ENCODE measurements around the gene INPP5E.
"Not testable (repeated sequence)": the region's sequence is repeated elsewhere in the genome, so short reads cannot be mapped to it uniquely, and the experiment has no call there.

The INPP5E gene

GRCh38 chr9:136433849-136434579 lies 5.6 kb downstream of the INPP5E start:
- peaks cover 8% of the 10 kb centered on the region for H3K4me1 ChIP-seq (ENCODE audit: control insufficient read depth, insufficient read depth, low read length, poor library complexity, severe bottlenecking)
- H3K9me3 ChIP-seq (ENCODE audit: control insufficient read depth, low read length), result no peaks in the 10 kb centered on the region
- H3K27ac ChIP-seq (ENCODE audit: low read depth, low read length, severe bottlenecking), result no peak overlapping the region
- WGBS, 2 experiments (ENCODE audit: insufficient coverage in 2 of 2), result 95 to 96% methylated on average over 33 to 35 of the region's 37 CpGs
- H3K36me3 ChIP-seq (ENCODE audit: control insufficient read depth, insufficient read depth, low read length), result peaks cover 53% of the 10 kb centered on the region
- H3K4me3 ChIP-seq (ENCODE audit: extremely low read depth, insufficient read depth, low read length, poor library complexity, severe bottlenecking), result no peak overlapping the region

GRCh38 chr9:136433043-136433715 lies 6.5 kb downstream of the INPP5E start:
- H3K36me3 ChIP-seq (ENCODE audit: control insufficient read depth, insufficient read depth, low read length), result peaks cover 61% of the 10 kb centered on the region
- WGBS, 2 experiments (ENCODE audit: insufficient coverage in 2 of 2), result 92 to 94% methylated on average over 22 to 35 of the region's 36 CpGs

GRCh38 chr9:136432591-136432990 lies 7.1 kb downstream of the INPP5E start:
- H3K4me3 ChIP-seq (ENCODE audit: extremely low read depth, insufficient read depth, low read length, poor library complexity, severe bottlenecking), result no peak overlapping the region
- peaks cover 4% of the 10 kb centered on the region for H3K4me1 ChIP-seq (ENCODE audit: control insufficient read depth, insufficient read depth, low read length, poor library complexity, severe bottlenecking)
- H3K9me3 ChIP-seq (ENCODE audit: control insufficient read depth, low read length), result no peaks in the 10 kb centered on the region
- peaks cover 64% of the 10 kb centered on the region for H3K36me3 ChIP-seq (ENCODE audit: control insufficient read depth, insufficient read depth, low read length)
- no peak overlapping the region for H3K27ac ChIP-seq (ENCODE audit: low read depth, low read length, severe bottlenecking)
- 85 to 86% methylated on average over 25 to 26 of the region's 26 CpGs for WGBS, 2 experiments (ENCODE audit: insufficient coverage in 2 of 2)

More at GRCh38 chr9:136433043-136433715, 6.5 kb downstream of the INPP5E start:
- no peak overlapping the region for H3K27ac ChIP-seq (ENCODE audit: low read depth, low read length, severe bottlenecking)
- H3K4me3 ChIP-seq (ENCODE audit: extremely low read depth, insufficient read depth, low read length, poor library complexity, severe bottlenecking), result no peak overlapping the region
- H3K4me1 ChIP-seq (ENCODE audit: control insufficient read depth, insufficient read depth, low read length, poor library complexity, severe bottlenecking), result peaks cover 8% of the 10 kb centered on the region
- H3K9me3 ChIP-seq (ENCODE audit: control insufficient read depth, low read length), result no peaks in the 10 kb centered on the region

DNA sequence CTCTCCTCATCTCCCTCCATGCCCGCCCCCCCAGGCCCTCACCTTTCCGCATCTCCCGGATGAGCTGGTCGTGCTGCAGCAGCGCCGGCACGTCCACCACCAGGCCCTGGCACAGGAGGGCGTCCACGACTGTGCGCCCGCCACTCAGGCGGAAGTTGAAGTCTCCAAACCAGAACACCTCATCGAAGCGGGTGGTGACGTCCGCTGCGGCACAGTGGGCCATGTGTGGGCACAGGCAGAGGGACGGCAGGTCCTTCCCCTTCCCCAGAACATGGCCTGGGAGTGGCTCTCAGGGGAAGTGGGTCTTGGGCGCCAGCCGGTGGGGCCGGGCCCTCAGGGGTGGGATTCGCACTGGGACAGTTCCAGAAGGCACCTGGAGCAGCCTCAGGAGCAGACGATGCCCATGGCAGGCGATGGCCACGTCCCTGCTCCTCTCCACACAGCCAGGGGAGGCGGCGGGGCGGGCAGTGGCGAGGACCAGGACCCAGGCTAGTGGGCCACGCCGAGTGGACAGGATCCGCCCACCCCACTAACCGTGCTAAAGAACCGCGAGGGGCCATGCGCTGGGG lies 7.8 kb downstream of the INPP5E start:
- 96 to 97% methylated on average over 32 of the region's 36 CpGs for WGBS, 2 experiments (ENCODE audit: insufficient coverage in 2 of 2)
- peaks cover 62% of the 10 kb centered on the region for H3K36me3 ChIP-seq (ENCODE audit: control insufficient read depth, insufficient read depth, low read length)
- H3K27ac ChIP-seq (ENCODE audit: low read depth, low read length, severe bottlenecking), result no peak overlapping the region
- H3K4me3 ChIP-seq (ENCODE audit: extremely low read depth, insufficient read depth, low read length, poor library complexity, severe bottlenecking), result no peak overlapping the region
- no peaks in the 10 kb centered on the region for H3K9me3 ChIP-seq (ENCODE audit: control insufficient read depth, low read length)
- no peaks in the 10 kb centered on the region for H3K4me1 ChIP-seq (ENCODE audit: control insufficient read depth, insufficient read depth, low read length, poor library complexity, severe bottlenecking)

GRCh38 chr9:136430588-136431234 lies 8.9 kb downstream of the INPP5E start:
- H3K4me1 ChIP-seq (ENCODE audit: control insufficient read depth, insufficient read depth, low read length, poor library complexity, severe bottlenecking), result no peaks in the 10 kb centered on the region
- H3K27ac ChIP-seq (ENCODE audit: low read depth, low read length, severe bottlenecking), result no peak overlapping the region
- peaks cover 65% of the 10 kb centered on the region for H3K36me3 ChIP-seq (ENCODE audit: control insufficient read depth, insufficient read depth, low read length)
- no peaks in the 10 kb centered on the region for H3K9me3 ChIP-seq (ENCODE audit: control insufficient read depth, low read length)
- no peak overlapping the region for H3K4me3 ChIP-seq (ENCODE audit: extremely low read depth, insufficient read depth, low read length, poor library complexity, severe bottlenecking)
- WGBS, 2 experiments (ENCODE audit: insufficient coverage in 2 of 2), result 97 to 98% methylated on average over 16 to 20 of the region's 29 CpGs

- Histone ChIP-seq H3K27ac (ENCODE audit: low read depth, low read length, severe bottlenecking) (no peak overlapping the region), H3K9me3 (ENCODE audit: control insufficient read depth, low read length) (no peaks in the 10 kb centered on the region), H3K4me3 (ENCODE audit: extremely low read depth, insufficient read depth, low read length, poor library complexity, severe bottlenecking) (no peak overlapping the region), H3K36me3 (ENCODE audit: control insufficient read depth, insufficient read depth, low read length) (peaks cover 65% of the 10 kb centered on the region), H3K4me1 (ENCODE audit: control insufficient read depth, insufficient read depth, low read length, poor library complexity, severe bottlenecking) (no peaks in the 10 kb centered on the region)
- 96 to 97% methylated on average over 28 to 30 of the region's 32 CpGs for WGBS, 2 experiments (ENCODE audit: insufficient coverage in 2 of 2)
Measured at GRCh38 chr9:136429683-136430491, 9.8 kb downstream of the INPP5E start.

GRCh38 chr9:136429075-136429628 lies 10.5 kb downstream of the INPP5E start:
- no peak overlapping the region for H3K4me3 ChIP-seq (ENCODE audit: extremely low read depth, insufficient read depth, low read length, poor library complexity, severe bottlenecking)
- H3K9me3 ChIP-seq (ENCODE audit: control insufficient read depth, low read length), result no peaks in the 10 kb centered on the region
- H3K27ac ChIP-seq (ENCODE audit: low read depth, low read length, severe bottlenecking), result no peak overlapping the region
- 93% methylated on average over 19 to 20 of the region's 21 CpGs for WGBS, 2 experiments (ENCODE audit: insufficient coverage in 2 of 2)
- peaks cover 70% of the 10 kb centered on the region for H3K36me3 ChIP-seq (ENCODE audit: control insufficient read depth, insufficient read depth, low read length)
- H3K4me1 ChIP-seq (ENCODE audit: control insufficient read depth, insufficient read depth, low read length, poor library complexity, severe bottlenecking), result no peaks in the 10 kb centered on the region

DNA sequence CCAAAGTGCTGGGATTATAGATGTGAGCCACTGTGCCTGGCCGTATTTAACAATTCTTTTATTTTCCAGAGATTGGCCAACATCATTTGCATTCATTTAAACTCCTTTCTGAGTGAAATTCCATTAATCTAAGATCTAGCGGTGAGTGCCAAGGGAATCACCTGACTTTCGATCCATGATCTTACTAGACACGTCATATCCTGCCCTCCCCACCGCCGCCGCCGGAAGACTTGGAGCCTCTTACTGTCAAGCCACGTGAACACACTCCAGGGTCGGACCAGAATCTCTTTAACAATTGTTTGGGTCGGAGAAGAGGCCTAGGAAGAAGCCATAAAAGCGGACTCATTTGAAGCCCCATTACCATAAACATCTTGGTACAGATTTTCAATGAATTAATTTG lies 12.9 kb downstream of the INPP5E start:
- Histone ChIP-seq H3K27ac (ENCODE audit: low read depth, low read length, severe bottlenecking) (no peak overlapping the region), H3K4me3 (ENCODE audit: extremely low read depth, insufficient read depth, low read length, poor library complexity, severe bottlenecking) (no peak overlapping the region)

GRCh38 chr9:136425367-136425766 lies 14.3 kb downstream of the INPP5E start:
- not testable (repeated sequence) for H3K27ac ChIP-seq (ENCODE audit: low read depth, low read length, severe bottlenecking); H3K4me1 ChIP-seq (ENCODE audit: control insufficient read depth, insufficient read depth, low read length, poor library complexity, severe bottlenecking); H3K4me3 ChIP-seq (ENCODE audit: extremely low read depth, insufficient read depth, low read length, poor library complexity, severe bottlenecking); H3K9me3 ChIP-seq (ENCODE audit: control insufficient read depth, low read length)
- H3K36me3 ChIP-seq (ENCODE audit: control insufficient read depth, insufficient read depth, low read length), result peaks cover 86% of the 10 kb centered on the region
- 95 to 98% methylated on average over 6 to 7 of the region's 7 CpGs for WGBS, 2 experiments (ENCODE audit: insufficient coverage in 2 of 2)

More for the DNA sequence above, 12.9 kb downstream of the INPP5E start:
- 93 to 95% methylated on average over 4 to 12 of the region's 12 CpGs for WGBS, 2 experiments (ENCODE audit: insufficient coverage in 2 of 2)
- Histone ChIP-seq H3K4me1 (ENCODE audit: control insufficient read depth, insufficient read depth, low read length, poor library complexity, severe bottlenecking) (no peaks in the 10 kb centered on the region), H3K36me3 (ENCODE audit: control insufficient read depth, insufficient read depth, low read length) (peaks cover 77% of the 10 kb centered on the region), H3K9me3 (ENCODE audit: control insufficient read depth, low read length) (no peaks in the 10 kb centered on the region)

Data from mesodermal cell (in vitro differentiated cells).